ENCODE measurements around the gene COG4.

Gene COG4

DNA sequence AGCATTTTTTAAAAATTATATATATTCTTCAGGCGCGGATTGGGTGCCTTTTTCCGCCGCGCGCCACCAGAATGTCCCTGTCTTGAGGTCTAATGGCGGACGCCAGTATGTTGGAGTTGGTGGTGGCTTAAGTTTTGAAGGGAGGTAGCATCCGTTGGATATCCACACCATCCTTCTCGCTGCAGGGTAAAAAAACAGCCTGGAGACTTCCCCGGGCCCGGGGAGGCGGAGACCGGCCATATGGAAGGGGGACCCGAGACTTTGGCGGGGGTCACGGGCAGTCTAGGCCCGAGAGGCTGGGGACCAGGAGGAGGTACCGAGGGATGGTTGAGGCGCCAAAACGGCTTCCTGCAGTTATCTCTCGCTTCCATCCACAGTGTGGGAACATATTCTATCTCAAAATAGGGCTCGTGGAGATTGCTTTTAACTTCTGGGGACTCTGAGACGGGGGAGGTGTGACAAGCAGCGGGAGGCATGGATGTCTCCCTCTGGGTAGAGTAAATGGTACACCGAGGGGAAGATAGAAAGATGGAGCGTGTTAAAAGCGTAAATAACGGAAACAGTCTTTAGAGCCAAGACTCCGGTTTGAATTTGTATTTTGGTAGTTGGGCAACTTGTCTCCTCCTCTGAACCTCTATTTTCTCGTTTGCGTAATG lies 517 bp upstream of the COG4 start, which contains the start of gene SF3B3:
TSS of gene SF3B3 (plus strand) at position 74 of the 656 bp plus-strand sequence. CDS start 2,841 bp downstream, outside the sequence.
- Histone ChIP-seq H3K14ac (ENCODE audit: low read length) (peak within 1 kb of the TSS; percentile 63), H3K79me1 (ENCODE audit: low read length) (peaks cover 8% of the 10 kb centered on the region), H3K4me1 (ENCODE audit: control insufficient read depth in 1 of 2, insufficient read depth in 2 of 2, low read length in 2 of 2) (peaks cover 3 to 5% of the 10 kb centered on the region in 2 experiments), H2AFZ (ENCODE audit: insufficient read depth, low read length, poor library complexity) (peak within 1 kb of the TSS; percentile 96), H3K4ac (ENCODE audit: low read depth, low read length) (peak within 1 kb of the TSS; percentile 70), H3K79me2 (ENCODE audit: control insufficient read depth, insufficient read depth, low read length, poor library complexity) (peaks cover 28% of the 10 kb centered on the region), H2BK120ac (ENCODE audit: insufficient read depth, low read length, poor library complexity) (peak within 1 kb of the TSS; percentile 26), H2BK12ac (ENCODE audit: low read length) (no peak within 1 kb of the TSS), H3K4me3 (ENCODE audit: low read depth, low read length) (peak within 1 kb of the TSS; percentile 99), H4K12ac (ENCODE audit: low read depth, low read length) (peak within 1 kb of the TSS; percentile 99), H2BK5ac (ENCODE audit: low read depth, low read length, poor library complexity) (peak within 1 kb of the TSS; percentile 87), H3K18ac (ENCODE audit: low read length) (peak within 1 kb of the TSS; percentile 87), H3K9ac (ENCODE audit: low read length) (peak within 1 kb of the TSS; percentile 100), H2AK5ac (ENCODE audit: low read length) (peak within 1 kb of the TSS; percentile 0), H3K23ac (ENCODE audit: low read length) (no peak within 1 kb of the TSS), H3K9me3 (ENCODE audit: insufficient read depth, low read depth, low read length) (no peaks in the 10 kb centered on the region), H4K8ac (ENCODE audit: low read depth, low read length) (peak within 1 kb of the TSS; percentile 99), H3K36me3 (ENCODE audit: control insufficient read depth in 1 of 2, insufficient read depth in 2 of 2, low read length in 2 of 2) (peaks cover 18% of the 10 kb centered on the region in 2 experiments), H3K27ac (ENCODE audit: low read depth, low read length) (peak within 1 kb of the TSS; percentile 69), H3K27me3 (ENCODE audit: insufficient read depth, low read length) (no peaks in the 10 kb centered on the region), H4K91ac (ENCODE audit: low read depth, low read length) (peak within 1 kb of the TSS; percentile 69), H3K4me2 (ENCODE audit: low read length) (peak within 1 kb of the TSS; percentile 96)
- peak; percentile 41 to 54 for DNase-seq
- WGBS (ENCODE audit: extremely low coverage, insufficient coverage, insufficient read length): no CpG with 5 or more reads among the region's 32 CpGs

GRCh38 chr16:70522216-70523075 lies 908 bp downstream of the COG4 start:
- peak overlapping the region; percentile 96 for H3K4me2 ChIP-seq (ENCODE audit: low read length)
- H2BK5ac ChIP-seq (ENCODE audit: low read depth, low read length, poor library complexity): no peak overlapping the region
- H3K79me1 ChIP-seq (ENCODE audit: low read length): peaks cover 8% of the 10 kb centered on the region
- H2AFZ ChIP-seq (ENCODE audit: insufficient read depth, low read length, poor library complexity): peak overlapping the region; percentile 96
- peak overlapping the region; percentile 100 for H3K9ac ChIP-seq (ENCODE audit: low read length)
- H3K4ac ChIP-seq (ENCODE audit: low read depth, low read length): peak overlapping the region; percentile 70
- H2AK5ac ChIP-seq (ENCODE audit: low read length): no peak overlapping the region
- H4K91ac ChIP-seq (ENCODE audit: low read depth, low read length): no peak overlapping the region
- H3K9me3 ChIP-seq (ENCODE audit: insufficient read depth, low read depth, low read length): no peaks in the 10 kb centered on the region
- H3K18ac ChIP-seq (ENCODE audit: low read length): peak overlapping the region; percentile 51
- H3K23ac ChIP-seq (ENCODE audit: low read length): no peak overlapping the region
- H4K12ac ChIP-seq (ENCODE audit: low read depth, low read length): peak overlapping the region; percentile 84
- no peak overlapping the region for H3K14ac ChIP-seq (ENCODE audit: low read length)
- no peaks in the 10 kb centered on the region for H3K27me3 ChIP-seq (ENCODE audit: insufficient read depth, low read length)
- WGBS (ENCODE audit: extremely low coverage, insufficient coverage, insufficient read length): no CpG with 5 or more reads among the region's 18 CpGs
- H3K4me3 ChIP-seq (ENCODE audit: low read depth, low read length): peak overlapping the region; percentile 99
- peaks cover 8 to 11% of the 10 kb centered on the region in 2 experiments for H3K36me3 ChIP-seq (ENCODE audit: control insufficient read depth in 1 of 2, insufficient read depth in 2 of 2, low read length in 2 of 2)
- no peak for DNase-seq
- H3K27ac ChIP-seq (ENCODE audit: low read depth, low read length): no peak overlapping the region
- peaks cover 3 to 5% of the 10 kb centered on the region in 2 experiments for H3K4me1 ChIP-seq (ENCODE audit: control insufficient read depth in 1 of 2, insufficient read depth in 2 of 2, low read length in 2 of 2)
- no peak overlapping the region for H2BK120ac ChIP-seq (ENCODE audit: insufficient read depth, low read length, poor library complexity)
- H4K8ac ChIP-seq (ENCODE audit: low read depth, low read length): peak overlapping the region; percentile 90
- H2BK12ac ChIP-seq (ENCODE audit: low read length): no peak overlapping the region
- H3K79me2 ChIP-seq (ENCODE audit: control insufficient read depth, insufficient read depth, low read length, poor library complexity): peaks cover 25% of the 10 kb centered on the region

- Histone ChIP-seq H2AFZ (ENCODE audit: insufficient read depth, low read length, poor library complexity) (no peak overlapping the region), H3K79me2 (ENCODE audit: control insufficient read depth, insufficient read depth, low read length, poor library complexity) (peaks cover 21% of the 10 kb centered on the region), H3K27ac (ENCODE audit: low read depth, low read length) (no peak overlapping the region), H3K36me3 (ENCODE audit: control insufficient read depth in 1 of 2, insufficient read depth in 2 of 2, low read length in 2 of 2) (peaks cover 14 to 18% of the 10 kb centered on the region in 2 experiments), H3K23ac (ENCODE audit: low read length) (no peak overlapping the region), H2BK120ac (ENCODE audit: insufficient read depth, low read length, poor library complexity) (no peak overlapping the region), H2BK12ac (ENCODE audit: low read length) (no peak overlapping the region), H3K9me3 (ENCODE audit: insufficient read depth, low read depth, low read length) (no peaks in the 10 kb centered on the region), H4K12ac (ENCODE audit: low read depth, low read length) (no peak overlapping the region), H3K18ac (ENCODE audit: low read length) (no peak overlapping the region), H3K14ac (ENCODE audit: low read length) (no peak overlapping the region), H3K9ac (ENCODE audit: low read length) (no peak overlapping the region), H2AK5ac (ENCODE audit: low read length) (no peak overlapping the region), H3K4me1 (ENCODE audit: control insufficient read depth in 1 of 2, insufficient read depth in 2 of 2, low read length in 2 of 2) (peaks cover 3 to 5% of the 10 kb centered on the region in 2 experiments), H4K91ac (ENCODE audit: low read depth, low read length) (no peak overlapping the region), H4K8ac (ENCODE audit: low read depth, low read length) (no peak overlapping the region), H3K79me1 (ENCODE audit: low read length) (peaks cover 8% of the 10 kb centered on the region), H2BK5ac (ENCODE audit: low read depth, low read length, poor library complexity) (no peak overlapping the region), H3K4me3 (ENCODE audit: low read depth, low read length) (no peak overlapping the region), H3K27me3 (ENCODE audit: insufficient read depth, low read length) (no peaks in the 10 kb centered on the region), H3K4ac (ENCODE audit: low read depth, low read length) (peak overlapping the region; percentile 57), H3K4me2 (ENCODE audit: low read length) (no peak overlapping the region)
- DNase-seq: no peak
- WGBS (ENCODE audit: extremely low coverage, insufficient coverage, insufficient read length): no CpG with 5 or more reads among the region's 8 CpGs
These were observed 2.6 kb downstream of the COG4 start for GRCh38 chr16:70520612-70521297.

GRCh38 chr16:70512456-70512855 lies 10.9 kb downstream of the COG4 start:
- H4K12ac ChIP-seq (ENCODE audit: low read depth, low read length): no peak overlapping the region
- H3K9me3 ChIP-seq (ENCODE audit: insufficient read depth, low read depth, low read length): no peaks in the 10 kb centered on the region
- no peaks in the 10 kb centered on the region for H3K27me3 ChIP-seq (ENCODE audit: insufficient read depth, low read length)
- no peak overlapping the region for H4K91ac ChIP-seq (ENCODE audit: low read depth, low read length)
- peaks cover 47 to 51% of the 10 kb centered on the region in 2 experiments for H3K36me3 ChIP-seq (ENCODE audit: control insufficient read depth in 1 of 2, insufficient read depth in 2 of 2, low read length in 2 of 2)
- no peak overlapping the region for H3K9ac ChIP-seq (ENCODE audit: low read length)
- H3K79me1 ChIP-seq (ENCODE audit: low read length): no peaks in the 10 kb centered on the region
- H3K4me1 ChIP-seq (ENCODE audit: control insufficient read depth in 1 of 2, insufficient read depth in 2 of 2, low read length in 2 of 2): no peaks in the 10 kb centered on the region
- no peak overlapping the region for H2BK5ac ChIP-seq (ENCODE audit: low read depth, low read length, poor library complexity)
- DNase-seq: peak; percentile 58 to 59
- no peak overlapping the region for H2BK12ac ChIP-seq (ENCODE audit: low read length)
- no peak overlapping the region for H3K23ac ChIP-seq (ENCODE audit: low read length)
- H2BK120ac ChIP-seq (ENCODE audit: insufficient read depth, low read length, poor library complexity): no peak overlapping the region
- H3K79me2 ChIP-seq (ENCODE audit: control insufficient read depth, insufficient read depth, low read length, poor library complexity): no peaks in the 10 kb centered on the region
- no CpG with 5 or more reads among the region's 5 CpGs for WGBS (ENCODE audit: extremely low coverage, insufficient coverage, insufficient read length)
- no peak overlapping the region for H3K18ac ChIP-seq (ENCODE audit: low read length)
- no peak overlapping the region for H2AFZ ChIP-seq (ENCODE audit: insufficient read depth, low read length, poor library complexity)
- no peak overlapping the region for H3K14ac ChIP-seq (ENCODE audit: low read length)
- H3K4ac ChIP-seq (ENCODE audit: low read depth, low read length): no peak overlapping the region
- H3K27ac ChIP-seq (ENCODE audit: low read depth, low read length): no peak overlapping the region
- no peak overlapping the region for H2AK5ac ChIP-seq (ENCODE audit: low read length)
- H4K8ac ChIP-seq (ENCODE audit: low read depth, low read length): no peak overlapping the region
- no peak overlapping the region for H3K4me2 ChIP-seq (ENCODE audit: low read length)
- H3K4me3 ChIP-seq (ENCODE audit: low read depth, low read length): no peak overlapping the region
